Erythroblast (primary cell): ENCODE results near the gene SFMBT1.

Experiments
- GATA1 ChIP-seq: IDR thresholded peaks from 2 replicates; pipeline ENCODE4 v1.6.1; 2011; ENCODE audit warnings: low read depth, mild to moderate bottlenecking, control low read depth, low read length, moderate library complexity
- POLR2A ChIP-seq: IDR thresholded peaks from 2 replicates; pipeline ENCODE4 v1.6.1; 2011; ENCODE audit warnings: mild to moderate bottlenecking, low read length

GRCh38 chr3:52856666-52857065 is 189.2 kb downstream of the SFMBT1 start:
- TF ChIP-seq POLR2A: no peak
- TF ChIP-seq GATA1: no peak
